ENCODE results near the gene GDE1.

- no peak for TF ChIP-seq CTCF (IDR thresholded peaks at IDR 0.05 in 2 of 3, conservative IDR thresholded peaks at IDR 0.05 in 1 of 3; ENCODE audit: insufficient read depth in 2 of 3, low read depth in 1 of 3, low read length in 3 of 3)
- no peak for TF ChIP-seq MAX (CRISPR knock-in tag; IDR thresholded peaks at IDR 0.05)
- TF ChIP-seq JUND (IDR thresholded peaks at IDR 0.05; ENCODE audit: borderline replicate concordance, low read depth, low read length) = no peak
- no peak for TF ChIP-seq JUND (tag; IDR thresholded peaks at IDR 0.05; ENCODE audit: borderline replicate concordance, low read depth, low read length)
- TF ChIP-seq ZNF239 (CRISPR knock-in tag; IDR thresholded peaks at IDR 0.05) = no peak
- TF ChIP-seq NCOA2 (IDR thresholded peaks at IDR 0.05; ENCODE audit: partially characterized antibody in 2 of 2) = no peak
- TF ChIP-seq ZNF740 (CRISPR knock-in tag; IDR thresholded peaks at IDR 0.05) = no peak
- TF ChIP-seq ZNF740 (tag; IDR thresholded peaks at IDR 0.05) = no peak
- no peak for TF ChIP-seq FOSL1 (tag; conservative IDR thresholded peaks at IDR 0.05)
- TF ChIP-seq BRCA1 (IDR thresholded peaks at IDR 0.05) = no peak
- TF ChIP-seq BRCA1 (CRISPR knock-in tag; IDR thresholded peaks at IDR 0.05) = no peak
These were observed 42.6 kb downstream of the GDE1 start for GRCh38 chr16:19479302-19479721.
